ENCODE results near the gene TLE1. TPM values are rescaled to one million over a fixed set of nuclear protein-coding genes. Genes with fewer than 3 reads are reported as not detected.

The TLE1 gene
- total RNA-seq, 2 experiments from 2014 or later, result 0.48 to 0.53 TPM

- Mint-ChIP-seq H3K27ac (no peak overlapping the region), H3K36me3 (ENCODE audit: low read depth) (no peaks in the 10 kb centered on the region), H3K4me1 (no peaks in the 10 kb centered on the region), H3K4me3 (no peak overlapping the region), H3K9me3 (no peaks in the 10 kb centered on the region), H3K27me3 (no peaks in the 10 kb centered on the region)
- ChIA-PET POLR2A (no interaction called here), CTCF (no interaction called here)
- DNase-seq, result no peak
Observed at GRCh38 chr9:81573415-81574321, 115.7 kb downstream of the TLE1 start.

GRCh38 chr9:81570083-81570482, 119.3 kb downstream of the TLE1 start:
- H3K4me3 Mint-ChIP-seq, result no peak overlapping the region
- DNase-seq, result no peak
- ChIA-PET POLR2A (no interaction called here), CTCF (no interaction called here)
- H3K9me3 Mint-ChIP-seq, result no peaks in the 10 kb centered on the region
- no peak overlapping the region for H3K27ac Mint-ChIP-seq
- no peaks in the 10 kb centered on the region for H3K36me3 Mint-ChIP-seq (ENCODE audit: low read depth)
- no peaks in the 10 kb centered on the region for H3K27me3 Mint-ChIP-seq
- H3K4me1 Mint-ChIP-seq, result no peaks in the 10 kb centered on the region

GRCh38 chr9:81566074-81566698, 123.2 kb downstream of the TLE1 start:
- CTCF ChIA-PET, result no interaction called here
- no peaks in the 10 kb centered on the region for H3K9me3 Mint-ChIP-seq
- no peak for DNase-seq
- H3K27ac Mint-ChIP-seq, result no peak overlapping the region
- POLR2A ChIA-PET, result no interaction called here
- no peaks in the 10 kb centered on the region for H3K36me3 Mint-ChIP-seq (ENCODE audit: low read depth)
- no peaks in the 10 kb centered on the region for H3K27me3 Mint-ChIP-seq
- H3K4me1 Mint-ChIP-seq, result no peaks in the 10 kb centered on the region
- no peak overlapping the region for H3K4me3 Mint-ChIP-seq

- H3K4me1 Mint-ChIP-seq, result no peaks in the 10 kb centered on the region
- no peak for DNase-seq
- POLR2A ChIA-PET, result no interaction called here
Observed at GRCh38 chr9:81565609-81566008, 123.7 kb downstream of the TLE1 start.

GRCh38 chr9:81565144-81565543, 124.2 kb downstream of the TLE1 start:
- Mint-ChIP-seq H3K4me1 (no peaks in the 10 kb centered on the region), H3K4me3 (no peak overlapping the region), H3K27me3 (no peaks in the 10 kb centered on the region), H3K9me3 (no peaks in the 10 kb centered on the region), H3K36me3 (ENCODE audit: low read depth) (no peaks in the 10 kb centered on the region), H3K27ac (no peak overlapping the region)
- no peak for DNase-seq
- ChIA-PET POLR2A (no interaction called here), CTCF (no interaction called here)

More at GRCh38 chr9:81565609-81566008, 123.7 kb downstream of the TLE1 start:
- Mint-ChIP-seq H3K9me3 (no peaks in the 10 kb centered on the region), H3K27ac (no peak overlapping the region), H3K27me3 (no peaks in the 10 kb centered on the region), H3K4me3 (no peak overlapping the region), H3K36me3 (ENCODE audit: low read depth) (no peaks in the 10 kb centered on the region)
- CTCF ChIA-PET, result no interaction called here

GRCh38 chr9:81564632-81565031, 124.7 kb downstream of the TLE1 start:
- no peaks in the 10 kb centered on the region for H3K27me3 Mint-ChIP-seq
- no peak overlapping the region for H3K27ac Mint-ChIP-seq
- DNase-seq, result no peak
- no peak overlapping the region for H3K4me3 Mint-ChIP-seq
- H3K9me3 Mint-ChIP-seq, result no peaks in the 10 kb centered on the region
- CTCF ChIA-PET, result no interaction called here
- POLR2A ChIA-PET, result no interaction called here
- H3K4me1 Mint-ChIP-seq, result no peaks in the 10 kb centered on the region
- H3K36me3 Mint-ChIP-seq (ENCODE audit: low read depth), result no peaks in the 10 kb centered on the region

- Mint-ChIP-seq H3K36me3 (ENCODE audit: low read depth) (no peaks in the 10 kb centered on the region), H3K9me3 (no peaks in the 10 kb centered on the region), H3K27me3 (no peaks in the 10 kb centered on the region), H3K4me1 (no peaks in the 10 kb centered on the region), H3K27ac (no peak overlapping the region), H3K4me3 (no peak overlapping the region)
- ChIA-PET CTCF (no interaction called here), POLR2A (no interaction called here)
- DNase-seq, result no peak
Observed at GRCh38 chr9:81563739-81564138, 125.6 kb downstream of the TLE1 start.

- POLR2A ChIA-PET, result no interaction called here
- CTCF ChIA-PET, result no interaction called here
- Mint-ChIP-seq H3K36me3 (ENCODE audit: low read depth) (no peaks in the 10 kb centered on the region), H3K4me1 (no peaks in the 10 kb centered on the region), H3K4me3 (no peak overlapping the region), H3K27me3 (no peaks in the 10 kb centered on the region), H3K27ac (no peak overlapping the region), H3K9me3 (no peaks in the 10 kb centered on the region)
- DNase-seq, result no peak
Observed at GRCh38 chr9:81563020-81563407, 126.3 kb downstream of the TLE1 start.

- Mint-ChIP-seq H3K27me3 (no peaks in the 10 kb centered on the region), H3K9me3 (no peaks in the 10 kb centered on the region), H3K36me3 (ENCODE audit: low read depth) (no peaks in the 10 kb centered on the region), H3K27ac (no peak overlapping the region), H3K4me3 (no peak overlapping the region), H3K4me1 (no peaks in the 10 kb centered on the region)
- CTCF ChIA-PET, result no interaction called here
- no peak for DNase-seq
- POLR2A ChIA-PET, result no interaction called here
Observed at GRCh38 chr9:81562231-81563019, 126.9 kb downstream of the TLE1 start.

GRCh38 chr9:81560851-81561732, 128.3 kb downstream of the TLE1 start:
- Mint-ChIP-seq H3K36me3 (ENCODE audit: low read depth) (no peaks in the 10 kb centered on the region), H3K4me3 (no peak overlapping the region), H3K27ac (no peak overlapping the region), H3K4me1 (no peaks in the 10 kb centered on the region), H3K9me3 (no peaks in the 10 kb centered on the region), H3K27me3 (no peaks in the 10 kb centered on the region)
- CTCF ChIA-PET, result no interaction called here
- DNase-seq, result no peak
- POLR2A ChIA-PET, result no interaction called here

- Mint-ChIP-seq H3K4me1 (no peaks in the 10 kb centered on the region), H3K36me3 (ENCODE audit: low read depth) (no peaks in the 10 kb centered on the region), H3K9me3 (no peaks in the 10 kb centered on the region), H3K27ac (no peak overlapping the region), H3K27me3 (no peaks in the 10 kb centered on the region), H3K4me3 (no peak overlapping the region)
- CTCF ChIA-PET, result no interaction called here
- no peak for DNase-seq
- POLR2A ChIA-PET, result no interaction called here
Observed at GRCh38 chr9:81559709-81560108, 129.6 kb downstream of the TLE1 start.

- Mint-ChIP-seq H3K27ac (no peak overlapping the region), H3K4me1 (no peaks in the 10 kb centered on the region), H3K36me3 (ENCODE audit: low read depth) (no peaks in the 10 kb centered on the region), H3K9me3 (no peaks in the 10 kb centered on the region), H3K27me3 (no peaks in the 10 kb centered on the region), H3K4me3 (no peak overlapping the region)
- DNase-seq, result no peak
- ChIA-PET POLR2A (no interaction called here), CTCF (no interaction called here)
Observed at GRCh38 chr9:81559197-81559596, 130.2 kb downstream of the TLE1 start.

All from activated CD4-positive, alpha-beta memory T cell treated with anti-CD3 and anti-CD28 coated beads, Interleukin-2, amount 10 ng/mL, durations not matched to agents 7 days and 5 days (primary cell).